CD4-positive, alpha-beta T cell treated with Interleukin-1 beta for 1 hour (primary cell): ENCODE data around the gene PRKAR1A.

Experiments
- DNase-seq, 2 donors: peaks; one replicate each; pipeline ENCODE4 v3.0.0-alpha.2; 2020 to 2022

The PRKAR1A gene

DNA sequence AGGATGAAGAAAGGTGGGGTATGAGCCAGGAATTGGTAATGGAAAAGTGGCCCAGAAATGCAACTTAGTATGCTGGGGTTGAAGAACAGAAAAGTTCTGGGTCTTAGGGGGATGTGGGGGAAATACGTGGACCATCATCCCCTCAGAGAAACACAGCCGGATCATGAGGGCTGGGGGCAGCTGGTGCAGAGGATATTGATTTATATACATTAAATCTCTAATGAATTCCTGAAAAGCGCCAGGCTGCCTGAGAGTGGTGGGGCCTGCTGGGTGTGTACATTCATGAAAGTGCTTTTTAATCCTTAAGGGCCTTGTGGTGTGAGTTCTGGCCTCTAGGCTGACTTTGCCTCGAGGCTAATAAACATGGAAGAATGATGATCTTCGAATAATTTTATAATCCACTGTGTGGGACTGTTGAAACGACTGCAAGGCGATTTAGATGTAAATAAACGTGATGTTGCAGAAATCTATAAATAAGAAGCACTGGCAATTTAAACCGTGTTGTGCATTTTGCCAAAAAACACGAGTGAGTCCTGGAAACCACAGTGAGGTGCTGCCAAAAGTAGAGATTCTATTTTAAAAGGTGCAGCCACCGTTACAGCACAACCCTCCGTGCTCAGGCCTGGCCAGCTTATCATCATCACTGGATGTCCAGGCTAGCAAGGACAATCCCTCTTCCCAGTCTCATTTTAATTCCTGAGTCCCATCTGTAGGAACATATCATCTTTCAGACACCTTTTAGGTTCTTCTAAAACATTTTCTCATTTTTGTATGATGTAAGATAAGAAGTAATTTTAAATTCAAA lies 32.1 kb downstream of the PRKAR1A start:
- DNase-seq = no peak

DNA sequence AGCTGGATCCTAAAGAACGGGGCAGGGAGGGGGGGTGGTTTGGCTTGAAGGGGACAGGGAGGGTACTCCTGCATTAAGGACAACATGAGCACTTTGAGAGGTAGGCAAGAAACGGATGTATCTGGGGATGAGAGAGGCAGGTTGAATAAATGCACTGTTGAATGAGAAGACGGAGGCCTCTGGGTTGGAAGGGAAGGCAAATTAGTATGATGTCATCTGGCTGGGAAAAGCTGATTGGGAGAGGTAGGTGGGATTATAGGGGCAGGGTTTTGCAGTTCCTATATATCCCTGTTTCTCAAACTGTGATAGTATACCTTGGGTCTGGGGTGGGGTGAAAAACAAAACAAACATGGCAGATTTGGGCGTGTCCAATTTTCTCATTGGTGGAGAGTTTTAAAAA lies 44.3 kb downstream of the PRKAR1A start:
- DNase-seq = no peak

DNA sequence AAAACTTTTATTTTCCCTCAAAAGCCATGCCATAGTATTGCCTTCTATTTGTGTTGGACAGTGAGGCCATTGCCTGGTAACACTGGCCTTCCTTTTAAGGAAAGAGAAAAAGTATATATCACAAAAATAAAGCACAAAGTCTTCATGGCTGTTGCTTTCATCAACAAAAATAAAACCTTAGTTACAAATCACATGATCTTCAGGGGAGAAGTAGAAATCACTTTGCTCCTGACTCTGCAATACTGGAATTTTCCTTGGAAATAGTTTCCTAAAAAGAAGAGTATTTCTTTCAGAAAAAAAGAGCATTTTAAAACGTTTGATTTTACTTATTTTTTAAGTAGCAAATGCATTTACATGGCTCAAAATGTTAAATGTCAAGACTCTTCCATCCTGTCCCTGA lies 47.1 kb downstream of the PRKAR1A start:
- no peak for DNase-seq

DNA sequence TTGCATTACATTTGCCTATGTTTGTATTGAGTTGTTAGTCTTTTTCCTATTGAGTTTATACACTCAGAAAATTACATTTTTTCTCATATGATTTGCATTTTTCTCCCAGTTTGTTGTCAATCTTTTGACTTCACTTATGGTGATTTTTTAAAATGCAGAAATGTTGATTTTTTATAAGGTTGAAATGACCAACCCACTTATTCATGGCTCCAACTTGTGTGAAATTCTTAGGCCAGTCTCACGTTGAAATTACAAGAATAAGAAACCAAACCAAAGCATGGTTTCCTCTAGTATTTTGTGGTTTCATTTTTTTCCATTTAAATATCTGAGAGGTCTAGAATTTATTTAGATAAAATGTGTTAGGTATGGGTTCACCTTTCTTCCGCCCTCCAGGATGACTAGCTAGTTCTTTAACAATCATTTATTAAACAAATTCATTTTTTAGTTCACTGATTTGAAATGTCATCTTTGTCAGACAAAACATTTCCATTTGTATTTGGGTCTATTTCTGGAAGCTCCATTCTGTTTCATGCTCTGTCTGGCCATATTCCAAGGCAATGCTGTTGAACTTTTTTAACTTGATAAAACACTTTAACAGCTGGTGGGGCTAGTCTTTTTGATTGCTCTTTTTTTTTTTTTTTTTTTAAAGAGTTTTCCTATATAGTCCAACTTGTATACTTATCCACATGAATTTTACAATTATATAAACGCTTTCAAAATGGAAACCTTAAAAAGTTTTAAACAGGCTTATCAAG lies 48.9 kb downstream of the PRKAR1A start:
- DNase-seq = no peak

DNA sequence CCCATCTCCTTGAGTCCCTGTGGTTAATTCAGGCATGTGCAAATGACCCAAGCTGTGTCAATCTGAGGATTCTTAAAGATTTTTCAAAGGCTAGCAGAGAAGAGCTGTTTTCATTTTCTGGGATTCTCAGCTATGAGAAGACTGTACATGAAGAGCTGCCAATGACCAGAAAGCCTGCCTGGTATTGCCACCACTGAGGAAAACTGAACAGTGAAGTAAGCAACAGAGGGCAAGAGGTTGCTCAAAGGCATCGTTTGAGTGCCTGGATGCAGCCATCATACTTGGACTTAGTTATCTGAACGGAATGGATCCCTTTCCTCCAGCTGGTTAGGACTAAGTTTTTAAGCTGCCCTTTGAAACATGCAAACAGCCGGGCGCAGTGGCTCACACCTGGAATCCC lies 50.5 kb downstream of the PRKAR1A start:
- DNase-seq = no peak

DNA sequence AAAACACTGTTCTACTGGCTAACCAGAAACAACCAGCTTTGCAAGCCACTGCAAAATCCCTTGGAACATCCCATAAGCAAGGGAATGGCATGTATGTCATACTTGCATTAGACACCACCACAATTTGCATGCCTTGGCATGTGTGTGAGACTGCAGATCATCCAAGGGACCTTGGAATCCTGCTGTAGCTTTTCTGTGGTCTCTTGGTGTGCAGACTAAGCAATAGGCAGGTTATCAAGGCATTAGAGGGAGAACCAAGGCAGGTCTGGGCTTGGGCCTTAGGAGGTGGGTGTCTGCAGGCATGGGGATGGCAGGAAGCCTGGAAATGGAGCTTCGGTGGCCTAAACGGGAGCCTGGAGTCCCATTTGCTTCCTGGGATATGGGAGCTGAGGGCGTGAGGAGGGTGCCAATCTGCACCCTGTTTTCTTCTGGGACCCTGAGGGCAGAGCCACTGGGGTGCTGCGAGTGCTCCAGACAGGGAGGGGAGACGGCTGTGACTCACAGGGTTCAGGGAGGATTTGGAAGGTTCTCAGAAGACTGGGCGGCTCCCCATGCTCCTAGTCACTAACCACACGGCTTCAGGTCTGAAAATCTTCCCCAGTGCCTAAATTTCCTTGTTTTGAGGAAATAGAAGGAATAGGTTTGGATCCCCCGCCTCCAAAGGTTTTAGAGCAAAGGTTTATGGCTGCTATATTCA lies 52.3 kb downstream of the PRKAR1A start:
- DNase-seq = no peak

DNA sequence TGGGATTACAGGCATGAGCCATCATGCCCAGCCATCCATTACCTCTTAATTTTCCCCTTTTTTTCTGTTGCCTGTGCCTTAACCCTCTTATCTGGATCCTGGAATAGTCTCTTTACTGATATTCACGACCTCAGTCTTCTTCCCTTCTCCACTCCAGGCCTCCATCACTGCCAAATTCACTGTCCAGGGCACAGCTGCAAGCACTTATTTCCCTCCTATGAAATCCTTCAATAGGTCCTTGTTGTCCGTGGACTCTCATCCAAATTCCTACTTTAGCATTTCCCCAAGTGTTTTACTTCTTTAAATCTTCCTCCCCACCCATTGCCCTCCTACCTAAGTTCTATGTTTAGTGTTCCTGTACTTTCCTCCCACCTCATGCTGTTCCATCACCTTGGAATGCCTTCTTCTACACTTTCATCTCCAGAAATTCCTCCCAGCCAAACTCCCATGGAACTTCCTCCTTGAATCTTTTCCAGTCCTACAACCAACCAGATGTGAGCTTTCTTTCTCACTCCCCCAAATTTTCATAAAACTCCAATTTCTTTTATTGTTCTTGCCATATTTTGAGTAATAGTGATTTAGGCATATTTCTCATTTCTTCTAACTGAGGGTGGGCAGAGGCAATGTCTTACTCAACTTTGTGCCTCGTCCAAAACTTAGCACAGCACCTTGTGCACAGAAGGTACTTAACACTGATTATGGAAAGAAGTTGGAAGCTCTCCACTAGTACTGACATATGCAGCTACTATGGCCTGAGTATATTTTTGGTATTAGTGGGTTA lies 53.6 kb downstream of the PRKAR1A start:
- no peak for DNase-seq

DNA sequence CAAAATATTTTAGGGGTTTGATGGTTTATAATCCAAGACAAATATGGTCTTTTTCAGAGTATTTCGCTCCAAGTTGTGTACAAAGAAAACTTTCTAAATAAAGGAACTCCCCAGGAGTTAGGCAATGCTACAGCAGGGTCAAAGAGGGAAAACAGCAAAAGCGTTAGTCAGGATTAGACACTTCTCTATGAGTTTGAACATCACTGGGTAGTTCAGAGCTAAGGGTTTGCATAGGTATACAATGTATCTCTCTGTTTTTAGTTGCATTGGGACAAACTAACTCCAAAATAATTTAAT lies 54.2 kb downstream of the PRKAR1A start:
- no peak for DNase-seq

DNA sequence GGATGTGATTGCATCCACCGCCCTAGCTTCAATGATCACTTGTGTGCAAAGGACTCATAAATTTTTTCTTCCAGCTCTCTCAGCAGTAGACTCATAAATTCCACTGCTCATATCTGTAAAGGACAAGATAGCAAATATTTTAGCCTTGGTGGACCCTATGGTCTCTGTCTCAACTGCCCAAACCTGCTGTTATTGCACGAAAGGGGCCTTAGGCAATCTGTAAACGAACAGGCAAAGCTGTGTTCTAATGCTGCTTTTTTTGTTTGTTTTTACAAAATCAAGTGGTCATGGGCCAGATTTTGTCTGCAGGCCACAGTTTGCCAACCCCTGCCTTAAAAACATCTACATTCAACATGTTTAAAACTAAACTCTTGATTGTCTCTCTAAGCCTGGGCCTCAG lies 54.8 kb downstream of the PRKAR1A start:
- no peak for DNase-seq

DNA sequence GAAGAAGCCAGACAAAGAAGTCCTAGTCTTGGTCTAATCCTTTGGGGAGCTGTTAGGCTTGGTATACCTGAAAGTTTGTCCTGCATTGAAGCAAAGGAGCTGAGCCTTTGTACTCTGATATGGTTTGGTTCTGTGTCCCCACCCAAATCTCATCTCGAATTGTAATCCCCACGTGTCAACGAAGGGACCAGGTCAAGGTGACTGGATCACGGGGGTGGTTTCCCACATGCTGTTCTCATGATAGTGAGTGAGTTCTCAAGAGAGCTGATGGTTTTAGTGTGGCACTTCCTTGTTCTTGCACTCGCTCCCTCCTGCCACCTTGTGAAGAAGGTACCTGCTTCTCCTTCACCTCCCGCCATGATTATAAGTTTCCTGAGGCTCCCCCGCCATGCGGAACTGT lies 55.4 kb downstream of the PRKAR1A start:
- DNase-seq = no peak

DNA sequence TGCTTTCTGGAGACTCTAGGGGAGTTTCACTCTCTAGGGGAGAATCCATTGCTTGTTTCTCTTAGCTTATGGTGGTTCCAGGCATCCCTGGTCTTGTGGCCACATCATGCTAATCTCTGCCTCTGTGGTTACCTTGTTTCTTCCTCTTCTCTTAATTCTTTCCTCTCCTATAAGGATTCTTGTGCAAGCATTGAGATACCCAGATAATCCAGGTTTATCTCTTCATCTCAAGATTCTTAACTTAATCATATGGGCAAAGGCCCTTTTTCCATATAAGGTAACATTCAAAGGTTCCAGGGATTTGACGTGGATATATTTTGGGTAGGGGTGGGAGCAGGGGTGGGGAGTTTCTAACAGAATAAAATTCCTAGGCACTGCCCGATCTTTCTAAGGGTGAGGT lies 56.4 kb downstream of the PRKAR1A start:
- DNase-seq = no peak

DNA sequence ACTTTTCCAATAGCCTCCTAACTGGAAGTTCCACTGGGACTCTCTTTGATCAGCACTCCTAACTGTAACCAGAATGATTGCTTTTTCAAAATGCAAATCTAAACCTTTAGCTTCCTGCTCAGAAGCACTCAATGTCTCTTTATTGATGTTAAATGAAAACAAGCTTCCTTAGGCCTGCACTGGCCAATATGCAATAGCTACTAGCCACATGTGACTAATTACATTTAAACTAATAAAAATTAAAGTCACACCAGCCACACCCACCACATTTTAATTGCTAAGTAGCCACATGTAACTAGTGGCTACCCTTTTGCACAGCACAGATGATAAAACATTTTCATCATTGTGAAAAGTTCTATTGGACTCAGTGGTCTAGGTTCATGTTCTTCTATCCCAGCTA lies 57.1 kb downstream of the PRKAR1A start:
- no peak for DNase-seq

DNA sequence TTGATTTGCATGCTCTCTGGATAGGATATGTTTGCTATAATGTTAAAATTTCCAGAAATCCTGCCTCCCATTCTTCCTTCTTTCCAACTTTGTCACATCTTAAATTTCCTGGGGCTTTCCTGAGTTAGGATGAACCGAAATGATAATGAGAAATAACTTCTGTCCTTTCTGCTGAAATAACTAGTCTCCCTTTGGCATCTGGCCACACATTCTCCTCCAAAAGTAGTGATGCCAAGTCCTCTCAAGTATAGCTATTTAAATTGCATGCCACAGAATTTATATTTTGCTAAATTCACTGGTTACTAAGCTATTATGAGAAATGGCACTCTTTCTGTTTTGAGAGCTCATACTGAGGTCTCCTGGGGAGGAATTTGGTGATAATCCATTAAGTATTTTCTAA lies 58.3 kb downstream of the PRKAR1A start:
- DNase-seq = no peak

DNA sequence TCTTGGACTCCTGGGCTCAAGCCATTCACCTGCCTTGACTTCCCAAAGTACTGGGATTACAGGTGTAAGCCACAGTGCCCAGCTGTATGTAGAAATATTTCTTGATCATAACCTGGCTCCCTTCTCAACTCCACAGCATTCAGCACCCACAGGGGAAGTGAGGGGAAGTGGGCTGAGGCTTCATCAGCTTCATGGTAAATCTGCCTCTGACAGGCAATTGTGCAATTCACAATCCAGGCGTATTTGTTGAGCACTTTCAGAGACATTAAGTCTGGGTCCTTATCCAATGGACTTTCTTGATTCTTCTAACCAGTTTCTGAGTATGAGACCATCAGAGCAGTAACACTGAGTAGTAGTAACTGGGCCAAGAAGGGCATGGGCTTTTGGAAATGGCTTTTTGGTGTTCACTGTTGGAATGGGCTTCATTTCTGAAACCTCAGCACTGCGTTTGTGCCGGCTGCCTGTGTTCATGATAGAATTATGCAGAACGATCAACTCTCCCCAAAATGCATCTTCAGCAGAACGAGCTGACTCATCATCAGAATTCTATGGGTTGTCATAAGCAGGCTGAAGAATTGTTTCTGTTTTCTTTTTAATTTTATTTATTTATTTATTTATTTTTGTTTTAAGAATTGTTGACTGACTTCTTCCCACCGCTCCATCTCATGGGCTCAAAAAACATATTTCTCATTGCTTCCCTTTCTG lies 60.1 kb downstream of the PRKAR1A start:
- peak in 1 of 2 donors; percentile 3 for DNase-seq

DNA sequence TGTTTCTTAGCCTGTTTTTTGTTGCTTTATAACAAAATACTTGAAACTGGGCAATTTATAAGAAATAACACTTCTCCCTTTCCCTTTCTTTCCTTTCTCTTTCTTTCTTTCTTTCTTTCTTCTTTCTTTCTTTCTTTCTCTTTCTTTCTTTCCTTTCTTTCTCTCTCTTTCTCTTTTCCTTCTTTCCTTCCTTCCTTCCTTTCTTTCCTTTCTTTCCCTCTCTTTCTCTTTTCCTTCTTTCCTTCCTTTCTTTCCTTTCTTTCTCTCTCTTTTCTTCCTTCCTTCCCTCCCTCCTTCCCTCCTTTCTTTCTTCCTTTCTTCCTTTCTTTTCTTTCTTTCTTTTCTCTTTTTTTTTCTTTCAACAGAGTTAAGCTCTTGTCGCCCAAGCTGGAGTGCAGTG lies 61.1 kb downstream of the PRKAR1A start:
- DNase-seq = no peak

DNA sequence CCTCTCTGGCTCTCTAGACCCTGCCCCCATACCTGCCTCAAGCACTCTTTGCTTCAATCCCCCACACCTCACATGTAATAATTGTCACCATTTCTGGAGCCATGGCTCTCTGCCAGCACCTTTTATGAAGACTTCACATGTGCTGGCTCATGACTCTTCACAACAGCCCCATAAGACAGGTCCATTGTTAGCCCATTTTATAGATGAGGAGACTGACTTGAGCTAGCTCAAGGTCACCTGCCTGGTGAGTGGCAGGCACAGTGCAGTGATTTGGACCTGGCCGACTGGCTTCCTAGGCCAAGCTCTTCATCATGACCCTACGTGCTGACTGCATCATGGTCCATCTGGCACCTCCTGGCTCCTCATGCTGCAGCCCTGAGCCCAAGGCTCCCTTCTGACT lies 63.9 kb downstream of the PRKAR1A start:
- no peak for DNase-seq

DNA sequence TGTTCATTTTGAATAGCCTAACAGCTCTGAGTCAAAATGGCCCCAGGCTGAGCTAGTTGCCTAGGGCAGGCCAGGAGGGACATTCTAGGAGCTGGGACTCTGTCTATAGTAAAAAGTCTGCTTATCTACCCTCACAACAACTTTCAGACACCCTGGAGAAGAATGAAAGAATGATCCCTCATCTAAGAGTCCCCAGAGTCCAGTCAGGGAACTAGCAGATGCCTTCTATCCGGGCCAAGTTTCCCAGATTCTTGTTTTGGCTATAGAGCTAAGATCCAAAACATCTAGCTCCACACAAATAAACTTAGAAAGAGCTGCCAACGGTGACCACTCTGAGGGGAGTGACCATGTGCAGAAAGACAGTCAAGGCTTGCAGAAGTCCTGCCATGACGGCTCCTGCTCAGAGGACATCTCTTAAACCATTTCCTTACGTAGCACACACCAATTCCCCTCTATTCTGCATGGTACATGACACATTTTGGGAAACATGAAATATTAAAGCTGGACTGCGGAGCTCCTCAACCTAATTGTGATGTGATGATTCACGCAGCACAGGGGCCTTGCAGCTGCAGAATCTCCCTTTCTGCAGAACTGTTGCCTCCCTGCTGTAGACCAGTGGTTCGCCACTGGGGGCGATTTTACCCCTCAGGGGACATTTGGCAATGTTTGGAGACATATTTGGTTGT lies 64.7 kb downstream of the PRKAR1A start:
- DNase-seq = no peak

DNA sequence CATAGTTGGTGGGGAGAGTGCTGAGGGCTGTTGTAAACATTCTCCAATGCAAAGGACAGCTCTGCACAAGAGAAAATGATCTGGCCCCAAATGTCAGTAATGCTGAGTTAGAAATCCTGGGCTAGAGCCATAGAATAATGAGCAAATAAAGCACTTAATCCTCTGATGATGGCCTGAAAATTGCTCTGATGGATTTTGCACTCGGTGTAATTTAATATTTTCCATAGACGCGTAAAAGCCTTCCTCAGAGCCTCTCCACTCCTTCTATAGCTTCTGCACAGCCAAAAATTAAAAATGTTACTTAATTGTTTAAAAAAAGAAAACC lies 65.2 kb downstream of the PRKAR1A start:
- DNase-seq = no peak

DNA sequence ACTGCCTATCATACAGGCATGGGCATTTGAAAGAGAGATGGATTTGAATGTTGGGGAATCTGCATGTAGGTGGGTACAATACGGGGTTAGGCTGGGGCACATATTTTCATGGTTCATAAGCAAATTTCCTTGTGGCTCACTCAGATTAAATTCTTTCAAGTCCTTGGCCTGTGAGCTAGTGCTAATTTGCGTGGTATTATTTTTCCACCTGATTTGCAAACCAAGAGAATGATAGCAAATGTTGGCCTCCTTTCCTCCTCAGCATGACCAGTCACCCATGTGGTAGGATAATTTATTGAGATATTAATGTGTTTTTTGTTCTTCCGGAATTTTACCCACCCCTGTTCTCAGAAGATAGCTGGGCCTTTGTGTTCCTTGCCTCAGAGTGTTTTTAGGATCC lies 66.0 kb downstream of the PRKAR1A start:
- no peak for DNase-seq

DNA sequence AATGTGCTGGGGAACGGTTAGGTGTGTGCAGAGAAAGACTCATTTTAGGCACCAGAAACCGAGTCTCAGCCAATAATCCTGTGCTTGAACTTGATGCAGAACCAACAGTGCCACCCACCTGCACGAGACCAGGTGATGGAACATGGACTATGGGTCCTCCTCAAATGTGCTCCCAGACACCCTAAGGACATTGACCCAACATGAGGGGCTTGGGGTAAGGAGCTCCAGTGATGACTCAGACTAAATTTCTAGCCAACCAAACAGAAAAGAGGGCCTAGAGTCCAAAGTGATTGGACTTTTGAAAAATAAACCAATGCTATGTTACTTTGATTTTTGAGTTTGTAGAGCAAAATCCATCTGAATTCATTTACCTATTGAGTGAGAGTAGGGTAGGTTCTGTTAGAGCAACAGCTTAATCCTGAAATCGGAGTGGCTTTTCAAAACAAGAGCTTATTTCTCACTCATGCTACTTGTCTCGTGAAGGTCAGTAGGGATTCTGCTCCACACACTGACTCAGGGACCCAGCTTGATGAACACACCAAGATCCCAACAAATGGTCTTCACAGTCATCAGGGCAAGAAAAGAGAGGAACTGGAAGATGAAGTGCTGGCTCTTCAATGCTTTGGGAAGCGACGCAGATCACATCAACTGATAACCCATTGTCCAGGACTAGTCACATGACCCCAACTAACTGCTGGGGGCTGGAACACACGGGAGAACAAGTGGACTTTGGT lies 67.1 kb downstream of the PRKAR1A start:
- DNase-seq = no peak

DNA sequence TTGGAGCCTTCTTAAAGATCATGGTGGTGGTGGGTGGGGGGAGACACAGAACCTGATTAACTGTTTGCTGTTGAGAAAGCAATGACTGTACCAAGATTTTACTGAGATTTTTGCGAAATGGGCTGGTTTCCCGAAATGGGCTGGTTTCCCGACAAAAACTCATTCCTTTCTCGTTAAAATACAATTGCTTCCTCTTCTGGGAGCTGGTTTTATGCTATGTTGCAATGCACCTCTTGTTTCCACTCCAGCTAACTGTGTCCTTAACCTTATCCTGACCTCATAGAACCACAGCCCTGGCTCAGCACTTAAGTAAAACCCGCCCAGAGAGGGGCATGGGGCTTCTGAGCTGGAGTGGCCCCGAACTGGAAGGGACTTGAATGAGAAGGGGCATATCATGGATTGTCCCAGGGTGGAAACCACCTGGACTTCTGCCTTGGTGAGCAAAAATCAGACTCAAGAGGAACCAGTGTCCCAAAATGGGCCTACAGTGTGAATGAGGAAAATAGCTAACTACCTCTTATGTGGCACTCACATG lies 68.1 kb downstream of the PRKAR1A start:
- peak in 1 of 2 donors; percentile 6 for DNase-seq
